Motor neuron (in vitro differentiated cells): ENCODE data around the gene RHOT1. TPM values are rescaled to one million over a fixed set of nuclear protein-coding genes. Genes with fewer than 3 reads are reported as not detected.
"Not testable (repeated sequence)": the region's sequence is repeated elsewhere in the genome, so short reads cannot be mapped to it uniquely, and the experiment has no call there.

Source experiments
- ATAC-seq, 8 experiments: fragments of 200-7000 bp; cut with Tn5 transposase; replicated peaks in 6 of 8; 2 replicates each; pipeline ENCODE4 v1.8.0; 2021; ENCODE audit warnings: mild to moderate bottlenecking in 8 of 8, moderate library complexity in 8 of 8
- H3K27ac ChIP-seq, 2 donors: fragments of 250-450 bp; sonication (Bioruptor Pico); 2 replicates each; pipeline ENCODE4 v1.9.0; 2021; ENCODE audit warnings: antibody characterized with exemption in 2 of 2, mild to moderate bottlenecking in 2 of 2, moderate library complexity in 1 of 2
- H3K4me1 ChIP-seq, 2 donors: fragments of 250-450 bp; sonication (Bioruptor Pico); replicated peaks in 1 of 2; 2 replicates each; pipeline ENCODE4 v1.6.1; 2021; ENCODE audit warnings: antibody characterized with exemption in 2 of 2, mild to moderate bottlenecking in 2 of 2, moderate library complexity in 1 of 2
- H3K4me3 ChIP-seq, 5 donors: fragments of 250-450 bp; sonication (Bioruptor Pico); 2 replicates each; pipeline ENCODE4 v1.9.0; 2021; ENCODE audit warnings: antibody characterized with exemption in 5 of 5, mild to moderate bottlenecking in 5 of 5, moderate library complexity in 4 of 5
- WGBS, 10 experiments: fragments of 450-650 bp; shearing (Covaris generic); methylation state at CpG; one replicate each; pipeline ENCODE4 v1.0.0; 2022; 5-methylcytosine and 5-hydroxymethylcytosine counted together
- in situ Hi-C, 9 experiments: fragments of 400-800 bp; cut with MboI; loops; one replicate each; pipeline ENCODE4 v1.15.0; 2021; ENCODE audit warnings: low sequenced_read_pairs in 9 of 9, low pct_unique_long_range_greater_than_20kb in 2 of 9; ENCODE audit not compliant: unreplicated experiment in 9 of 9
- total RNA-seq, 8 experiments: library from RNA; unstranded; fragments of 300-600 nt; gene quantifications; 2 replicates each; pipeline versions ENCODE4 v1.2.3 to v1.2.4, GENCODE V29; 2022

RHOT1 gene
- total RNA-seq, 8 experiments from 2014 or later, result 21.3 to 64.4 (median 52.9) TPM

GRCh38 chr17:32126746-32127145 lies 15.6 kb upstream of the RHOT1 start:
- Histone ChIP-seq H3K4me3 (peak overlapping the region in 3 of 5 donors; percentile 35 to 48 (median 40)), H3K27ac (peak overlapping the region in 1 of 2 donors; percentile 69), H3K4me1 (peaks cover 0 to 4% of the 10 kb centered on the region in 2 donors)
- WGBS, 10 experiments, result 71 to 100% (median 94%) methylated on average over 1 to 7 of the region's 8 CpGs; no CpG with 5 or more reads in 1 of the 10 experiments
- in situ Hi-C loops, result no loop called here
- no peak for ATAC-seq

- in situ Hi-C loops, result no loop called here
- peak overlapping the region; percentile 7 to 69 for H3K27ac ChIP-seq
- ATAC-seq, result peak; percentile 96 to 99 (median 96)
- peak overlapping the region; percentile 32 to 48 (median 35) for H3K4me3 ChIP-seq
- H3K4me1 ChIP-seq, result peaks cover 0 to 4% of the 10 kb centered on the region in 2 donors
- WGBS, 10 experiments, result 0 to 5% (median 0%) methylated on average over 1 to 10 of the region's 25 CpGs; no CpG with 5 or more reads in 3 of the 10 experiments
These were observed 15.0 kb upstream of the RHOT1 start for GRCh38 chr17:32127158-32127897.

GRCh38 chr17:32128470-32128869 lies 13.8 kb upstream of the RHOT1 start:
- H3K4me1 ChIP-seq, in situ Hi-C loops, ATAC-seq, H3K27ac ChIP-seq: not testable (repeated sequence)
- H3K4me3 ChIP-seq, result peak overlapping the region in 2 of 5 donors; percentile 10 to 15
- 29 to 100% (median 69%) methylated on average over 1 to 6 of the region's 7 CpGs; no CpG with 5 or more reads in 1 of the 10 experiments for WGBS, 10 experiments

- in situ Hi-C loops, H3K27ac ChIP-seq, H3K4me3 ChIP-seq, H3K4me1 ChIP-seq, ATAC-seq: not testable (repeated sequence)
- 93 to 100% (median 96%) methylated on average over 1 to 3 of the region's 14 CpGs; no CpG with 5 or more reads in 7 of the 10 experiments for WGBS, 10 experiments
These were observed 6.7 kb upstream of the RHOT1 start for GRCh38 chr17:32135497-32136117.

GRCh38 chr17:32136856-32137255 lies 5.4 kb upstream of the RHOT1 start:
- Histone ChIP-seq H3K4me3 (no peak overlapping the region), H3K27ac (no peak overlapping the region), H3K4me1 (peaks cover 0 to 5% of the 10 kb centered on the region in 2 donors)
- peak in 1 of 8 experiments; percentile 37 for ATAC-seq
- in situ Hi-C loops, result no loop called here
- 50 to 100% (median 69%) methylated on average over 1 of the region's 1 CpG; no CpG with 5 or more reads in 6 of the 10 experiments for WGBS, 10 experiments

GRCh38 chr17:32139504-32139903 lies 2.8 kb upstream of the RHOT1 start:
- WGBS, 10 experiments, result 83 to 100% (median 100%) methylated on average over 1 to 5 of the region's 5 CpGs; no CpG with 5 or more reads in 5 of the 10 experiments
- in situ Hi-C loops, ATAC-seq, H3K4me3 ChIP-seq, H3K27ac ChIP-seq: not testable (repeated sequence)
- peaks cover 5 to 12% of the 10 kb centered on the region in 2 donors for H3K4me1 ChIP-seq

- Histone ChIP-seq H3K4me1 (peaks cover 5 to 12% of the 10 kb centered on the region in 2 donors), H3K27ac (peak overlapping the region in 1 of 2 donors; percentile 89), H3K4me3 (peak overlapping the region in 1 of 5 donors; percentile 93)
- WGBS, 10 experiments, result 0 to 100% (median 69%) methylated on average over 1 to 3 of the region's 3 CpGs; no CpG with 5 or more reads in 2 of the 10 experiments
- in situ Hi-C loops, result no loop called here
- peak in 3 of 8 experiments; percentile 1 to 10 (median 9) for ATAC-seq
These were observed 1.0 kb upstream of the RHOT1 start for GRCh38 chr17:32141258-32141657.

GRCh38 chr17:32141679-32142037 lies 644 bp upstream of the RHOT1 start:
- 1 to 61% (median 47%) methylated on average over 4 to 12 of the region's 12 CpGs; no CpG with 5 or more reads in 1 of the 10 experiments for WGBS, 10 experiments
- Histone ChIP-seq H3K4me3 (peak overlapping the region; percentile 66 to 95 (median 81)), H3K27ac (peak overlapping the region; percentile 74 to 89), H3K4me1 (peaks cover 5 to 12% of the 10 kb centered on the region in 2 donors)
- peak in 3 of 8 experiments; percentile 1 to 7 (median 2) for ATAC-seq
- in situ Hi-C loops, result no loop called here

GRCh38 chr17:32142857-32143526 lies 690 bp downstream of the RHOT1 start:
- ATAC-seq, result peak; percentile 8 to 27 (median 19)
- Histone ChIP-seq H3K4me3 (peak overlapping the region; percentile 66 to 95 (median 81)), H3K4me1 (peaks cover 5 to 12% of the 10 kb centered on the region in 2 donors), H3K27ac (peak overlapping the region; percentile 74 to 89)
- in situ Hi-C loops, result no loop called here
- WGBS, 10 experiments, result 0 to 13% (median 2%) methylated on average over 2 to 18 of the region's 23 CpGs

GRCh38 chr17:32143527-32143870 lies 1.2 kb downstream of the RHOT1 start:
- H3K4me1 ChIP-seq, result peaks cover 5 to 13% of the 10 kb centered on the region in 2 donors
- in situ Hi-C loops, result no loop called here
- no peak overlapping the region for H3K27ac ChIP-seq
- 5 to 40% (median 18%) methylated on average over 2 to 6 of the region's 6 CpGs for WGBS, 10 experiments
- no peak for ATAC-seq
- peak overlapping the region; percentile 66 to 95 (median 81) for H3K4me3 ChIP-seq

GRCh38 chr17:32144442-32144841 lies 2.1 kb downstream of the RHOT1 start:
- ATAC-seq, H3K27ac ChIP-seq, in situ Hi-C loops, H3K4me3 ChIP-seq: not testable (repeated sequence)
- H3K4me1 ChIP-seq, result peaks cover 5 to 17% of the 10 kb centered on the region in 2 donors
- 90 to 100% (median 96%) methylated on average over 1 to 2 of the region's 2 CpGs; no CpG with 5 or more reads in 2 of the 10 experiments for WGBS, 10 experiments

- Histone ChIP-seq H3K4me3 (no peak overlapping the region), H3K4me1 (peaks cover 4 to 12% of the 10 kb centered on the region in 2 donors), H3K27ac (no peak overlapping the region)
- 0 to 80% (median 57%) methylated on average over 1 to 5 of the region's 5 CpGs; no CpG with 5 or more reads in 1 of the 10 experiments for WGBS, 10 experiments
- in situ Hi-C loops, result no loop called here
- ATAC-seq, result peak in 2 of 8 experiments; percentile 17 to 39
These were observed 6.0 kb downstream of the RHOT1 start for GRCh38 chr17:32148351-32148750.

- Histone ChIP-seq H3K4me1 (peaks cover 0 to 5% of the 10 kb centered on the region in 2 donors), H3K4me3 (no peak overlapping the region), H3K27ac (no peak overlapping the region)
- ATAC-seq, result no peak
- in situ Hi-C loops, result no loop called here
These were observed 8.1 kb downstream of the RHOT1 start for GRCh38 chr17:32150358-32150757.
